NCI-H146 treated with DMSO at 0.1 percent for 48 hours (cell line): ENCODE measurements around the gene NEUROD1.

Experiments used
- DNase-seq: peaks from one replicate; lab custom pipeline; 2025; ENCODE audit not compliant: unreplicated experiment; lab: John Stamatoyannopoulos, UW

The NEUROD1 gene

DNA sequence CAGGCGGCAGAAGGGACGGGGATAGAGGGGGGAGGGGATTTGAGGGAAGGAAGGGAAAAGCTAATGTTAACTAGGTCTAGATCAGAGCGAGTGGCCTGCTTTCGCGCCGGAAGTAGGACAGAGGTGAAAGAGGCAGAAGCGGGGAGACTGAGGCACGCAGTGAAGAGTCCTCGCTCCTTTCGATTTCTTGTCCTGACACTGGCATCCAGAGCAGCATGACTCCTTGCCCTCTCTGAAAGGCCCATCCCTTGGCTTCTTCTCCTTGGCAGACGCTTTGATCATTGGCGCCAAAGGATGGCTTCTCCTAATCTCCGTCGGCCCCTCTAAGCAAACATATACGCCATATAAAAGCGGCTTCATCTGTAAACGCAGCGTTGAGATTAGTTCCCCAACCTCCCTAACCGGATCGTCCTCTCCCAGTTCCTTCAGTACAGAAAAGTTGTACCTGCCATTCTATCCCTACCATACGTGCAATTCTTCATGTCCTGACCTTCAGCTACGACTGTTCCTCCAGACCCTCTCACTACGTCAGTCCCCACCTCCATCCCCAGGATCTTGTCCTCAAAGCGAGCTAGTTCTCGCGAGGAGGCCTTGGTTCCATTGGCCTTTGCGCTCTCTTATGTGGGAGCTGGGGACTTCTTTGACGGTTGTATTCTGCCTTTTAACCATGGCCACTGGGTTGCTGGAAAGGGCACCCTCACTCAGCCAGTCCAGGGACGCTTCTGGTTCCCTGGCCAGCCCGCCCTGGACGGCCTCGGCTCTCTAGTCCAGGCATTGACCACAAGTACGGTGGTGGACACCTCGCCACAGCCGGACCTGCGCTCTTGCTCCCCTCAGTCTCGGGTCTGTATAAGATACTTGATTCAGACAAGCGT lies 857 bp upstream of the NEUROD1 start:
- DNase-seq, result no peak

DNA sequence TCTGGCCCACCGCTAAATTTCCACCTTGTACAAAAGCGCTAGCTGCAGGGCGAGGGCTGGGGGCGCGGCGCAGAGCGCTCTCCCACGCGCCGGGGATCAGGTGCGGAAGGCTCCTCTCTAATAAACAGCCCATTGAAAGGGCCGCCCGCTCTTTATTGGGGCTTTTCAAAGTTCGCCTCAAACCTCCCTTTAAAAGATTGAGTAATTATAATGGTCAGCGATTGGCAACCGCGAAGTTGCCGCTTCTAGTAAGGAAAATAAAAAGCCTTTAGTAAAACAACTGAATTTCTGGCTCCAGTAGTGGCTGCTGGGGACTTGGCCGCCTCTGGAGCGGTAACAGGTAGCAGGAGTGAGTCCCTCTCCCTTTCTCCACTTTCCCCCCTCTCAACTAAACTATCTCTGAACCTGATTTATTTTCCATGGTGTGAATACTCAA lies 755 bp downstream of the NEUROD1 start:
- no peak for DNase-seq

DNA sequence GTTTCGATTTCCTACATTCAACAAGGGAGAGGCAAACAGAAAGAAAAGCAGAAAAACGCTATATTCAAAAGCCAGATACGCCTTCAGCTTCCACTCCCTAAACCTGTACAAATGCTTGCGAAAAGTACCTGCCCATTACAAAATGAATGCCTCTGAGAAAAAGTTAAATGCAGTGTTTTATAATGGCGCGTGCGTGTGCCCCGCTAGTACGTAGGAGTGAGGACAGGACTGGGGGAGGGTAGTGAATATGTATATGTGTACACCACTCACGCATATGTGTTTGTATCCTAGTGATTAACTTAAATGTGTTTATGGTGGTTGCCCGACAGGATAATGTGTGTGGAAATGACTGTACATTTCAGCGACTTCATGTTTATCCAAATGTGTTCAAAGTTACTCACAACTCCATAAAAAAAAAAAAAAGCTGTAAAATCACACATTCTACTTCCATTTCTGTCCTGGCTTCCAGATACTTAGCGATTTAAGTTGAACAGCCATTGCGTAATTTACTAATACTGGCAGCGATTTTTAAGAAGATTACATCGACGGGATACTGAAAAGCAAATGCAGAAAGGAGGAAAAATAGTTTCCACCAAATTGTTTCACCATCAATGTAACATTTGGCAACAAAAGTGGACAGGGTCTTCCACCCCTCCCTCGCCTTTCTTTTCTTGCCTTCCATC lies 1.3 kb downstream of the NEUROD1 start:
- DNase-seq, result no peak

DNA sequence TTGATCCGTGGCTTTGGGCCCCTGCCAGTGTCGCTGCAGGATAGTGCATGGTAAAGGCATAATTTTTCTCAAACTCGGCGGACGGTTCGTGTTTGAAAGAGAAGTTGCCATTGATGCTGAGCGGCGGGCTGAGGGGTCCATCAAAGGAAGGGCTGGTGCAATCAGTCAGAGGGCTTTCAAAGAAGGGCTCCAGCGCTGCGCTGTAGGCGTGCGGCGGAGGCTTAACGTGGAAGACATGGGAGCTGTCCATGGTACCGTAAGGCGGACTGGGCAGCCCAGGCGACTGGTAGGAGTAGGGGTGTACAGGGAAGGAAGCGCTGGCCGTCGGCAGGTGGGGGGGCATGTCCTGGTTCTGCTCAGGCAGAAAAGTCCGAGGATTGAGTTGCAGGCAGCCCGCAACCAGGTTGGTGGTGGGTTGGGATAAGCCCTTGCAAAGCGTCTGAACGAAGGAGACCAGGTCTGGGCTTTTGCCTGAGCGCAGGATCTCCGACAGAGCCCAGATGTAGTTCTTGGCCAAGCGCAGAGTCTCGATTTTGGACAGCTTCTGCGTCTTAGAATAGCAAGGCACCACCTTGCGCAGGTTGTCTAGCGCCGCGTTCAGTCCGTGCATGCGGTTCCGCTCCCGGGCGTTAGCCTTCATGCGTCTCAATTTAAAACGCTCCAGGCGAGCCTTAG lies 2.3 kb downstream of the NEUROD1 start:
- DNase-seq, result no peak

DNA sequence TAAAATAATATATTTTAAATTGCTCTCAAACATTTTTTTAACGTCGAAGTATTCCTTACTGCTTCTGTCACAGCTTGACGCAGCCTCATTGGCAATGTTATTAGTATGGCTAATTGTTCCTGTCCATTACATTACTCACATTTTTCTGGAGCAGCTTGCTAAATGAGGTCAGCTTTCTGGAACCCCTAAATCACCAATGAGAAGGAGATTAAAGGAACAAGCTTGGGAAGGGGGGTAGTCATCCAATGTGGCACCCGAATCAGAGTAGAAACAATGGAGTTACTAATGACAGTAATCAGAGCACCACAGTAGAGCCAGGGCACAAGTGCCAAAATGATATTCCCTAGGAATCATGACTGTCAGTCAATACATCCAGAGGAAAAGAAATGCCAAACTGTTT lies 5.1 kb downstream of the NEUROD1 start:
- DNase-seq, result peak; percentile 4

DNA sequence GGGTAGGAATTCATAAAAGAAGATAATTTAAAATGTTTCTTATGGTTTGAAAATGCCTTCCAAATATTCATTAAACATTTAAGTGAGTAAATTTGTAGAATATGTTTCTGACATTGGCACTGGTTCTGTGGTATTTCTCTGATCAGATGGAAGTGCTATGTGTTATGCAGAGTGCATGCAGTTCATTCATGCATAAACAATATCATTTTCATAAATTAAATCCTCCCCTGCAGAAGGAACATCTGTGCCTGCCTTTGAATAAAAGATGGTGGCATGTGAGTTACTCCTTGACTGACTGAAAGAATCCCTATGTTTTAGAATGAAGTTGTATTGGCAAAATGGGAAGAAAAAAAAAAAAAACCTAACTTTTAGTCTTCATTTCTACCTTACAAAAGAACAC lies 5.9 kb downstream of the NEUROD1 start:
- no peak for DNase-seq

DNA sequence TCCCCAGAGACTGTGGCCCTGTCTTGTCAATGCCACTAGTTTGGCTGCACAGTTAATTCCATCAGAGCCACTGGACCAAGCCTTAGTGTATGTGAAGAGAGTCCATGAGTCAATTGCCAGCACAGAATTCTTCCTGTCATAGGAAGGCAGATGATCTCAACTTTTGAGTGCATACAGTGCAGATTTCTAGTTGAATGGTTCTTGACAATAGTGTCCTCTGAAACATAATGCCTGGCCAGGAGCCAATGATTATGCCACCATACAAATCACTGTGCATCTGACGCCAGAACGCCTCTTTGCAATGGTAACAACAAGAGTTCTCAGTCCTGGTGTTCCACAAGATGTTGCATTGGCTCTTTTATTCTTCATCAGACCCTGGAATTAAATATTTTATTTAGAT lies 7.1 kb downstream of the NEUROD1 start:
- DNase-seq, result peak; percentile 57

DNA sequence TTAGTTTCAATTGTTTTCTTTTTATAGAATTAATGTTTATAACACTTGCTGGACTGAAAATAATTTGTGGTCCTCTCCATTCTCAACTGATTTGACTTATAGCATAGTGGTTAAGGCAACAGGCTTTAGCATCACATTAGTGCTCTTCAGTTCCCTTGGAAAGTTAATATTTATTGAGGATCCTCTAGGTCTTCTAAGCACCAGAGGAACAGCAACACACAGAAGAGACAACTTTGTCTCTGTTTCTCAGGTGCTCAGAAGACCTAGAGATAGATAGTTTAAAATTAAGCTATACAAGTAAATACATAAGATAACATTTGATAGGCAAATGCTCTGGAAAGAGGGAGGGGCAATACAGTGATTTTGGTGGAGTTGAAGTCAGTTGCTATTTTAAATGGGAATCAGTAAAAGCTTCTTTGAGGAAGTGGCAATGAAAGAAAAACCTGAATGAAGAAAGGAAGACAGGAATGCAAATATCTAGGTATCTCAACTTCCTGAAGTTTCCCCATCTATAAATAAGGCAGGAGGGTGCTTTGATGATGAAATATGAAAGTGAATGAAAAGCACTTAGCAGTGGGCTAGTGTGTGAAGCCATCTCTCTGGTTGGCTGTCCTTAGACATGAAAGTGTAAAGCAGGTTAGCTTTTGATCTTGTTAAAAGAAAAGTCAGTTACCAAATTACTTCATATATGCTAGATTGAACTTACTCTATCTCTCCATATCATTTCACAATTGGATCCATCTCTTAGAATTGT lies 7.9 kb downstream of the NEUROD1 start:
- DNase-seq, result no peak

DNA sequence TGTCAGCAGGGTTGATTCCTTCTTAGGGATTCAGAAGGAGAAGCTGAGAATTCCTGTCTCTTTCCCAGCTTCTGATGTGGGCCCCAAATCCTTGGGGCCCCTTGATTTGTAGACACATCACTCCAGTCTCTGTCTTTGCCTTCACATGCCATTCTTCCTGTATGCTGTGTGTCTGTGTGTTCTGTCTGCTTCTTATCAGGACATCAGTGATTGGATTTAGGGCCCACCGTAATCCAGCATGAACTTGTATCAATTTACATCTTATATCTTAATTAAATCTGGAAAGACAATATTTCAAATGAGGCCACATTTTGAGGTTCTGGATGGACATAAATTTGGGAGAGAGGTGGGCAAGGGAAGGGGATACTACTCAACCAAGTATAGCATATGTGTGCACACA lies 9.7 kb downstream of the NEUROD1 start:
- no peak for DNase-seq

DNA sequence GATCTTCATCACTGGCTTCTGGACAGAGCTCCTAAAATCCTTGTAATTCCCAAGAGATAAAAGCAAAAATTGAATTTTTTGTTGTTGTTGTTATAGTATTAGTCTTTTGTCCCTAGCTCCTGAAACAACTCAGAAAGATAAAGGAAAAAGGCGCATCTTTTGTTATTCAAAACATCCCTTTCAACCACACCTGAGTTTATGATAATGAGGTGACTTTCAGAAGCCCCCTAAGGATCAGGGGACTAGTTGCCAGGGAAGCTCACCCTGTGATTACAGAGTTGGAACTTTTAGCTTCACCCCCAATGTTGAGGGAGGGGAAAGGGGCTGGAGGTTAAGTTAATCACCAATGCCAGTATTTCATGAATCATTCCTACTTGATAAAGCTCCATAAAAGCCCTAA lies 13.1 kb downstream of the NEUROD1 start:
- no peak for DNase-seq

DNA sequence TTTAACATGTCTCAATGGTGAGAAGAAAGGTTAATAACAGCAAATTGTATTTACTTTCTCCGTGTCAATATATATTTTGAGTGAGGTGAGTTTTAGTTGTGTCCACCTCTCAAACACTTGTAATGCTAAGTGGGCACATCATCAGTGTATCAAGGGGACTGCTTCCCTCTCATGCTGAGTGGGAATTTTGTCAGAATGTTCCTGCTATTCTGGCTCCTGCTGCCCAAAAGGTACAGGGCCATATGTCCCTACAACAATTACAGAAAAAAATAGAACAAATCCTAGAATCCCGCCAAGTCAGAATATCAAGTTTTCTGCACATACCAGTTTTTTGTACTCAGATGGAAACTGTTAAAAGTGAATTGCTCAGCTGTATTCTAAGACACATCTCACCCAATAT lies 18.0 kb downstream of the NEUROD1 start:
- no peak for DNase-seq

DNA sequence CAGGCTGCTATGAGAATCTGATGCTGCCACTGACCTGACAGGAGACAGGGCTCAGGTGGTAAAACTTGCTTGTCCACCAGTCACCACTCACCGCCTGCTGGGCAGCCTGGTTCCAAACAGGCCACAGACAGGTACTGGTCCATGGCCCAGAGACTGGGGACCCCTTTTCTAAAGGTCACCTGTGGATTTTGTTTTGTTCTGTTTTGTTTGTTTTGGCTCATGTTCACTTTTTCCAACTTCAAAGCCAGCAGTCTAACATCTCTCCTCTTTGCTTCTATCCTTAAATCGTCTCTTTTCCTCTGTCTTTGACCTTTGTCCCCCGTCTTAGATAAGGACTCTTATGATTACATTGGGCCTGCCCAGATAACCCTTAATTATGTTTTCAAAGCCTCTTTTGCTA lies 20.1 kb downstream of the NEUROD1 start:
- peak; percentile 82 for DNase-seq

DNA sequence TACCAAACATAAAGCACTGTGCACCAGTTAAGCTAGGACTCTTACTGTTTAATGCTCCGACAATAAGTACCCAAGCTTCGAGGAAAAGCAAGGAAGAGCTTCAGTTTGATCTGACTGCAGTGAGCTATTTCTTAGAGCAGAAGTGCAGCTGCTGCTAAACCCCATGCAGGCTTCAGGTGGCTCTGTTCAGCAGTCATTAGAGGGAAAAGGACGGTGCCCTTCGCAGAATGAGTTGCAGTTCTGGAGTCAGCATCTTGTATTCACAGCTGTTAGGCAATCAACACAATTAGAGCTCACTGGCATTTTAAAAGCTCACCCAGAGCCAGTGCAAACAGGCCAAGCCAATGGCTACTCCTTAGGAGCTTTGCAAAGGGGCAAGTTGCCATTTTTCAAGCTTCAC lies 21.9 kb downstream of the NEUROD1 start:
- peak; percentile 91 for DNase-seq

DNA sequence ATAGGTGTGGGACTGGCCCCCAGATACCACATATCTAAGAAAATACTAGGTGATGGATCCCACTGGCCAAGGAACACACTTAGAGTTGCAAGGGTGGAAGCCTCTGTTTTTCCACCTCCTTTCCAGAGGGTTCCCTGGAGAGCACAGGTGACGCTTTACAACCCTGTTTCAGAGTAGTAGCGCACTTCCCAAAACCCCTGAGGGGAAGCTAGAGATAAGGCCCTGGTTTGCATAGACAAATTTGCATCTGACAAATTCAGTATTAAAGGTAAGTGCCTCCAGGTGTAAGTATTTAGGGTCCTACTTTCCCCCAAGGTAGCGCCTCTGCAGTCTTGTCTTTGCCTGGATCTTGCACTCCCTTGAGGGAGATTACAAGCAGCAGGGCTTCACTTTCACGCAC lies 22.9 kb downstream of the NEUROD1 start:
- no peak for DNase-seq

DNA sequence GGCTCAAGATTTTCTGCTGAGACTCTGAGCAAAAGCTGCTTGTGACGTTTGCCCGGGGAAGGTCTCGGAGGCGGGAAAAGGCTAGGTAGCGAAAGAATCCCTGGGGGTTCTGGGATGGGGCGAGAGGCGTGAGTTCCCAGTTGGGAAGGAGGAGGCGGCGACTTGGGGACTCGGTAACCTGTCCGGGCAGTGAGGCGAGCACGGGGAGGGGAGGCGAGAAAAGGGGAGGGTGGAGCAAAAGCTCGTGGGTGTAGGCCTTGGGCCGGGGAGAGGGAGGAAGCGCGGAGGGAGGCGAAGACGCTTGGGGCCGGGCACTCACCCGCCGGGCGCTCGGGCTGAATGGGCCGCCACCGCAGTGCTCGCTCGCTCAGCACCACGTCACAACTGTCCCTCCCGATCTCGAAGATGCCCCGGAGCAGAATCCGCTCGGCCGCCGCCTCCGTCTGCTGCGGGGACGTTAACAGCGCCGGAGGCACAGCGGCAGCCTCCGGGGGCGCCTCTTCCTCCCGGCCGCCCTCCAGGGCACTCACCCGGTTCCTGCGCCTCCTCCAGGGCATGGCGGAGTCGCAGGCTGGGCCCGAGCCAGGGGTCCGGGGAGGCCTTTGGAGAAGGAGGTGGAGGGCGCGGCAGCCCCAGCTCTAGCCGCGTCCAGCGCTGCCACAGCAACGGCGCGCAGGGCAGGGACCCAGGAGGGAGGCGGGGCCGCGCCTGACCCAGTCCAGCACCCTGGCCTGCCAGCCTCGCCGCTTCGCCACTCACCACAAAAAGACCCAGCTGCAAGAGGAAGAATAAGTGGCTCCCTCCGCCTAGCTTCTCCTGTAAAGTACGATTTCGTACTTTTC lies 23.6 kb downstream of the NEUROD1 start, which contains the start of gene CERKL:
Gene CERKL (minus strand): TSS at position 656 of the 842 bp plus-strand sequence. CDS start 99 bp downstream, at position 557.
- DNase-seq, result no peak

DNA sequence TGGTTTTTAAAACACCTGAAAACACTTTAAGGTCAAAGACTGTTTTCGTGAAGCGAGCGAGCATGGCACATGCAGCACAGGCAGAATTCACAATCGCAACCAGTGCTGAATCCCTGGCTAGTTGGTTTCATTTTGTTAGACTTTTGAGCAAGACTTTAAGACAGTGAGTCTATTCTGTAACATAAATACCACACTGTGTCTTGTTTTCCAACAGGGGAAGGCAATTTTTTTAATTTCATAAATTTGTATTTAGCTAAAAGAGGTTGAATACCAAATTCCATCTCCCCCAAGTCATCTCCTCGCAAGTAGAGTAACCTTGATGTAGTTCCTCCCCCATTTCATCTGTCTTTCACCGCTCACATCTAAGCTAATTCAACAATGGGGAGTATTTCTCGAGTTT lies 24.8 kb downstream of the NEUROD1 start:
- no peak for DNase-seq

DNA sequence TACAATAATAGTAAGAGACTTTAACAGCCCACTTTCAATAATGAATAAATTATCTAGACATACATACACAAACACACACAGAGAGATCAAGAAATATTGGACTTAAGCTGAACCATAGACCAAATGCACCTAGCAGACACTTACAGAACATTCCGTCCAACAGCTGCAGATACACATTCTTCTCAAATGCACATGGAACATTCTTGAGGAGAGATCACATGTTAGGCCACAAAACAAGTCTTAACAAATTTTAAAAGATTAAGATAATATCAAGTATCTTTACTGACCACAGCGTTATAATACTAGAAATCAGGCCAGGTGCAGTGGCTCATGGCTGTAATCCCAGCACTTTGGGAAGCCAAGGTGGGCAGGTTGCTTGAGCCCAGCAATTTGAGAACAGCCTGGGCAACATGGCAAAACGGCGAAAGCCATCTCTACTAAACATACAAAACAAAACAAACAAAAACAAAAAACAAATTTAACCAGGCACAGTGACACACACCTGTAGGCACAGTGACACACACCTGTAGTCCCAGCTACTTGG lies 30.8 kb downstream of the NEUROD1 start:
- DNase-seq, result no peak

DNA sequence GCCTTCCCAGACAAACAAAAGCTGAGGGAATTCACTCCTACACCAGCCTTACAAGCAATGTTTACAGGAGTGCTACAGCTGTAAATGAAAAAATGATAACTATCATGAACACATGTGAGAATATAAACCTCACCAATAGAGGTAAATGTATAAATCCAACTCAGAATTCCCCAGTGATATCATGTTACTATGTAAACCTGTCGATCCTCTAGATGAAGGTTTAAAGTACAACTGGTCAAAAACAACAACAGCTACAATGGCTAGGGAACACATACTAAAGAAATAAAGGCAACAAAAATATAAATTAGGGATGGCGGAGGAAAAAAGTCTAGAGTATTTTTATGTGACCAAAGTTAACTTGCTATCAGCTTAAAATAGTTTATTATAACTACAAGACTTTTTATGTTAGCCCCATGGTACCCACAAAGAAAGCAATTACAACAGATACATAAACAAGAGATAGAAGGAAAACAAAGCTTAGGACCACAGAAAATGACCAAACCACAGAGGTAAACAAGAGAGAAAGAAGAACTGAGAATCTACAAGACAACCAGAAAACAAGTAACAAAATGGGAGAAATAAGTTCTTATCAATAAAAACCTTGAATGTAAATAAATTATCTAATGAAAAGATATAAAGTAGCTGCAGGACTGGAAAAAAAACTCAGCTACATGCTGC lies 31.7 kb downstream of the NEUROD1 start:
- DNase-seq, result no peak

DNA sequence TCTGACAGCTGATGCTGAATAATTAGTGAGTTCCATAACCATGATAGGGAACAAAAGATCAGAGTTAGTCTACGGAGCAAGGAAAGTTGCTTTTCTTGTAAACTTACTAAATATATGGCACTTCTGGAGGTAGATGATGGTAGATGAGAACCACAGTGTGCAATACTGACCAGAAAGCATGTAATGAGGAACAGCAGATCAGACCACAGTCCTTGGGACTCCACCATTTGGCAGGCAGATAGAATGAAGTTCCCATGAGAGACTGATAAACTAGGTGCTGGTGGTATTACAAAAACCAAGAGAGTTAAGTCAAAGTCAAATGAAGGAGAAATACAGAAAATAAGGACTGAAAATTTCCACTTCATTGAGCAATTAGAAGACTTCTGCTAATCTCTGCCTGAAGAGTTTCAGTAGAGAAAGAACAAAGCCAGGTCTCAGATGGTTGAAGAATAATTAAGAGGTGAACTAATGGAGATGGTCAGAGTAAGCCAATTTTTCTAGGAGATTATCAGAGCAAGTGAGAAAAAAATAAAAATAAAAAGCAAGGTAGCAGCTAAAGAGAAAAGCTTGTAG lies 33.8 kb downstream of the NEUROD1 start:
- DNase-seq, result no peak
